HG03439 (cell line): ENCODE results near the gene UTS2R.
"Not testable (repeated sequence)": the region's sequence is repeated elsewhere in the genome, so short reads cannot be mapped to it uniquely, and the experiment has no call there.

Experiments
- ATAC-seq: cut with Tn5 transposase; IDR thresholded peaks from one replicate; pipeline ENCODE4 v1.9.1; 2021; ENCODE audit warnings: mild to moderate bottlenecking, moderate library complexity; ENCODE audit not compliant: unreplicated experiment

Gene UTS2R

GRCh38 chr17:82353484-82353883 lies 18.1 kb upstream of the UTS2R start:
- ATAC-seq = no peak

DNA sequence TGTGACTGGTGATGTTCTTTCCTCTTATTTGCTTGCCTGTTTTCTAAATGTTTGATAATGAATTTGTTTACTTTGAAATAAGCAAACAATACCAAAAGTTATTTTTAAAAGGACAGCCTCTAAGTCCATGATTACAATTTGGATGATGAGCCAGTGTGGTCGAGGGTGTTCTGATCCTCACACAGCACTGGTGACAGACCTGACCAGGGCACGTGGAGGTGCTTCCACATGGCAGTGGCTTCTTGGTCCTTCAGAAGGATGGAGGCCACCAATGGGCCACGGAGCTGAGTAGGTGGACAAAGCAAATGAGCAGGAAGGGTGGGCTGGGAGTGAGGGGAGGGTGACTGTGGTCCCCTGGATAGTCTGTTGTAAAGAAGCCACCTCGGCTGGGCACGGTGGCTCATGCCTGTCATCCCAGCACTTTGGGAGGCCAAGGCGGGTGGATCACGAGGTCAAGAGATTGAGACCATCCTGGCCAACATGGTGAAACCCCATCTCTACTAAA lies 16.7 kb upstream of the UTS2R start:
- no peak for ATAC-seq

- no peak for ATAC-seq
Observed at GRCh38 chr17:82355770-82356427, 15.7 kb upstream of the UTS2R start.

- ATAC-seq = no peak
Observed at GRCh38 chr17:82356845-82357355, 14.7 kb upstream of the UTS2R start.

DNA sequence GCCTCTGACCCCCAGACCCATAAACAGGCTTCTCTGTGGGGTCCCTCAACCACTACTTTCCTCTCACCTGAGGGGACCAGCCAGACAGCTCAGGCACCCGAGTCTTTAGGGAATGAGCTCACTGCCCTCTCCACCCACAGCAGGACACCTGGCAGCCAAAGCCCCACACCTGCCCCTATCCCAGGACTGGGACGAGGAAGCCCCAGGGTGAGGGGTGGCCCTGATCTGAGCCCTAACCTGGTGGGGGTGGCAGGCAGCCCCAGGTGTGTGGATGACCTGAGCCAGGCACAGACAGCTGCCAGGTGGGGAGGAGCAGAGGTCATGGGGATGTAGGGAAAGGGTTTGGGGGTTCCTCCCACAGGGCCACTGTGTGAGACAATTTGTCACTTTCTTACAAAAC lies 14.2 kb upstream of the UTS2R start:
- no peak for ATAC-seq

- ATAC-seq = no peak
Observed at GRCh38 chr17:82358465-82359350, 12.9 kb upstream of the UTS2R start, which contains the start of gene TEX19. TSS of gene TEX19 (plus strand) at chr17:82359247. CDS start at chr17:82362151, 2,904 bp downstream.

DNA sequence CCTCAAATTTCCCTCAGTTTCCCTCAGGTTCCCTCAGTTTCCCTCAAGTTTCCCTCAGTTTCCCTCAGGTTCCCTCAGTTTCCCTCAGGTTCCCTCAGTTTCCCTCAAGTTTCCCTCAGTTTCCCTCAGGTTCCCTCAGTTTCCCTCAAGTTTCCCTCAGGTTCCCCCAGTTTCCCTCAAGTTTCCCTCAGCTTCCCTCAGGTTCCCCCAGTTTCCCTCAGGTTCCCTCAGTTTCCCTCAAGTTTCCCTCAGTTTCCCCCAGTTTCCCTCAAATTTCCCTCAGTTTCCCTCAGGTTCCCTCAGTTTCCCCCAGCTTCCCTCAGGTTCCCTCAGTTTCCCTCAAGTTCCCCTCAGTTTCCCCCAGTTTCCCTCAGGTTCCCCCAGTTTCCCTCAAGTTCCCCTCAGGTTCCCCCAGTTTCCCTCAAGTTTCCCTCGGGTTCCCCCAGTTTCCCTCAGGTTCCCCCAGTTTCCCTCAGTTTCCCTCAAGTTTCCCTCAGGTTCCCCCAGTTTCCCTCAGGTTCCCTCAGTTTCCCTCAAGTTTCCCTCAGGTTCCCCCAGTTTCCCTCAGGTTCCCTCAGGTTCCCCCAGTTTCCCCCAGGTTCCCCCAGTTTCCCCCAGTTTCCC lies 12.0 kb upstream of the UTS2R start:
- ATAC-seq = not testable (repeated sequence)

DNA sequence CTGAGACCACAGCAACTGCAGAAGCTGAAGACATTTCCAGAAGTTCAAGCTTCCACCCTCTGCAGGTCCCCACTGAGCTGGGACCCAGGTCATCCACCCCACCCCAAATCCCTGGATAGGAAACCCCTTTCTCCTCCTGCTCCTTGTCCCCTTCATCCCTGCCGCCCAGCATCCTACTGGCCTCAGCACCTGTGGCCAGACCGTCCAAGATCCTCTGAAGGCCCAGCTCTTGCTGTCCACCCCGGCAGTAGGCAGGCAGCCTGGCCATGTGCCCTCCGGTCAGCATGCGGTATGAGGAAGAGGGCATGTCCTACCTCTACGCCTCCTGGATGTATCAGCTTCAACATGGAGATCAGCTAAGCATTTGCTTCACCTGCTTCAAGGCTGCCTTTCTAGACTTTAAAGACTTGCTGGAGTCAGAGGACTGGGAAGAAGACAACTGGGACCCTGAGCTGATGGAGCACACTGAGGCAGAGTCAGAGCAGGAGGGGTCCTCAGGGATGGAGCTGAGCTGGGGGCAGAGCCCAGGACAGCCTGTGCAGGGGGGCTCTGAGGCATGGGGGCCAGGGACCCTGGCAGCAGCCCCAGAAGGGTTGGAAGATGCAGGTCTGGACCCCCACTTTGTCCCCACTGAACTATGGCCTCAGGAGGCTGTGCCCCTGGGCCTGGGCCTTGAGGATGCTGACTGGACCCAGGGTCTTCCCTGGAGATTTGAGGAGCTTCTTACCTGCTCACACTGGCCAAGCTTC lies 9.5 kb upstream of the UTS2R start:
- no peak for ATAC-seq

- ATAC-seq = no peak
Observed at GRCh38 chr17:82365606-82366295, 5.8 kb upstream of the UTS2R start.

DNA sequence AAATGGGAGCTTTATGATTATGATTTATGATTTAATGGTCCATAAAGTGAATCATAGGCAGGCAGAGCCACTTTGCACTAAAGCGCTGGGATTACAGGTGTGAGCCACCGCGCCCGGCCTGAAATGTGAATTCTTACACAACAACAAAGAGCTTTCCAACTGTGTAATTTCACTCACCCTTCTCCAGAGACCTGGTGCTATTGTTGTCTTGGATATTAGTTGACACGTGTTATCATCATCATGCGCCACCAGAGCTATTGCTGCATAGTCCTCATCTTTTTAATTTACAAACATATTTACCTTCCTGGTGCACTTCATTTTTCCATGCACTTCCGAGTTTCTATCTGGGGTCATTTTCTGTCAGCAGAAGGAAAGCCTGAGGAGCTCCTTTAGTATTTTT lies 4.8 kb upstream of the UTS2R start:
- ATAC-seq = no peak

DNA sequence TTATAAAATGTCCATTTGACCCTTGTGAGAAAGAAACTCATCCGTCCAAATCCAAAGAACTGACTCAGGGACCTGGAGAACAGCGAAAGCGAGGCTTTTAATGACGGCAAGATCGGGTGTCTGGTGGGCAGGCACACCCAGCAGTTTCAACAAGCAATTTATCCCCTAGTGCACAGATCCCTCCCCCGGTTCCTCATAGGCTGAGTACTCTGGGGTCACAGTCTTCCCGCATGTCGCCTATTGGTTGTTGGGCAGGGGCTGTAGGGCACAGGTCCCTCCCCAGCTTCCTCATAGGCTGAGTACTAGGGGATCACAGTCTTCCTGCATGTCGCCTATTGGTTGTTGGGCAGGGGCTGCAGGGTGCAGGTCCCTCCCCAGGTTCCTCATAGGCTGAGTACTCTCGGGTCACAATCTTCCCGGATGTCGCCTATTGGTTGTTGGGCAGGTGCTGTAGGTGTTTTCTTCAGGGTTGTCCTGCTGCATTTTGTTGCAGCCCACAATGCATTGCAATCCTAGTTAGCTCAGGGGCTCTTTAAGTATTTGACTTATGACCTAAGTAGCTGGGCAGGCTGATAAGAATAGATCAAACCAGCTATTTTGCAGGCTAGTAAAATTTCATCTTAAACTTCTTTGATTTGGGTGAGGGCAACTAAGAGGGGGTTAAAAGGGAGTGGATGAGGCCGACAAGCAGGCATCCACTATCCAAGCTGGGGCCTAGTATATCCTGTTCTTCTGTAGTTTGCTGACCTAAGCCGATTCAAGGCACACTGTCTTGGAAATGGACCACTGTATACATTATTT lies 3.6 kb upstream of the UTS2R start:
- no peak for ATAC-seq

- ATAC-seq = no peak
Observed at GRCh38 chr17:82369211-82369610, 2.4 kb upstream of the UTS2R start.

GRCh38 chr17:82370471-82371332 lies 863 bp upstream of the UTS2R start:
- no peak for ATAC-seq

- ATAC-seq = no peak
Observed at GRCh38 chr17:82372249-82373071, 895 bp downstream of the UTS2R start.

DNA sequence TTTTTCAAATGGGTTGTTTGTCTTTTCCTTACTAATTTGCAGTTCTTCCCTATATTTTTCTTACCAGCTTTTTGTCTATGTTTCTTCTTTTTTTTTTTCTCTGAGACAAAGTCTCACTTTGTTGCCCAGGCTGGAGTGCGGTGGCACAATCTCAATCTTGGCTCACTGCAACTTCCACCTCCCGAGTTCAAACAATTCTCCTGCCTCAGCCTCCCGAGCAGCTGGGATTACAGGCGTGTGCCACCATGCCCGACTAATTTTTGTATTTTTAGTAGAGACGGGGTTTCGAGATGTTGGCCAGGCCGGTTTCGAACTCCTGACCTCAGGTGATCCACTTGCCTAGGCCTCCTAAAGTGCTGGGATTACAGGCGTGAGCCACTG lies 1.5 kb downstream of the UTS2R start:
- not testable (repeated sequence) for ATAC-seq

GRCh38 chr17:82373731-82374625 lies 2.4 kb downstream of the UTS2R start:
- no peak for ATAC-seq
